ENCODE measurements around the gene DOK1.

Gene DOK1

GRCh38 chr2:74571058-74571457 lies 16.5 kb downstream of the DOK1 start:
- no peak for DNase-seq

GRCh38 chr2:74572178-74572925 lies 17.8 kb downstream of the DOK1 start:
- DNase-seq: no peak

GRCh38 chr2:74573747-74574562 lies 19.4 kb downstream of the DOK1 start:
- DNase-seq: peak in 1 of 2 experiments; percentile 64

- no peak for DNase-seq
Measured at GRCh38 chr2:74575320-74575719, 20.8 kb downstream of the DOK1 start.

GRCh38 chr2:74576211-74576862 lies 21.8 kb downstream of the DOK1 start:
- no peak for DNase-seq

GRCh38 chr2:74576863-74577229 lies 22.3 kb downstream of the DOK1 start:
- DNase-seq: no peak

- DNase-seq: no peak
Measured at GRCh38 chr2:74577448-74577847, 22.9 kb downstream of the DOK1 start.

GRCh38 chr2:74578408-74578807 lies 23.9 kb downstream of the DOK1 start:
- DNase-seq: no peak

GRCh38 chr2:74581463-74581862 lies 26.9 kb downstream of the DOK1 start:
- no peak for DNase-seq

GRCh38 chr2:74582184-74582583 lies 27.7 kb downstream of the DOK1 start:
- DNase-seq: no peak

GRCh38 chr2:74583504-74583903 lies 29.0 kb downstream of the DOK1 start:
- DNase-seq: no peak

- no peak for DNase-seq
Measured at GRCh38 chr2:74584088-74584645, 29.6 kb downstream of the DOK1 start.

GRCh38 chr2:74585406-74586185 lies 31.1 kb downstream of the DOK1 start:
- DNase-seq: no peak

- peak; percentile 4 to 59 for DNase-seq
Measured at GRCh38 chr2:74587664-74588277, 33.3 kb downstream of the DOK1 start.

GRCh38 chr2:74588664-74589063 lies 34.1 kb downstream of the DOK1 start:
- DNase-seq: no peak

- DNase-seq: no peak
Measured at GRCh38 chr2:74593826-74594772, 39.6 kb downstream of the DOK1 start.

GRCh38 chr2:74596584-74596983 lies 42.1 kb downstream of the DOK1 start:
- DNase-seq: no peak

GRCh38 chr2:74597410-74597809 lies 42.9 kb downstream of the DOK1 start:
- DNase-seq: no peak

GRCh38 chr2:74599676-74600075 lies 45.2 kb downstream of the DOK1 start:
- no peak for DNase-seq

GRCh38 chr2:74602586-74603281 lies 48.2 kb downstream of the DOK1 start:
- DNase-seq: peak in 1 of 2 experiments; percentile 14
